GM23248 (cell line): ENCODE data around the gene TUBB2A.

Source experiments
- EZH2 ChIP-seq: fragments of 200-600 bp; sonication (generic); IDR thresholded peaks from 2 replicates; pipeline ENCODE4 v1.6.1; 2018; ENCODE audit warnings: antibody characterized with exemption, mild to moderate bottlenecking; ENCODE audit not compliant: insufficient read depth, poor library complexity, severe bottlenecking
- EZH2phosphoT487 ChIP-seq: fragments of 200-600 bp; sonication (generic); IDR thresholded peaks from 2 replicates; pipeline ENCODE4 v1.6.1; 2018; ENCODE audit warnings: antibody characterized with exemption, moderate library complexity, mild to moderate bottlenecking, low read depth; ENCODE audit not compliant: insufficient read depth

- TF ChIP-seq EZH2phosphoT487 (no peak), EZH2 (no peak)
These were observed 25.6 kb downstream of the TUBB2A start for GRCh38 chr6:3131695-3132094.
